Non-pigmented ciliary epithelial cell (primary cell): ENCODE measurements around the gene RTEL1.
A peak's percentile ranks its signal among the peaks of the same experiment; 100 is the strongest.
"Not testable (repeated sequence)": the region's sequence is repeated elsewhere in the genome, so short reads cannot be mapped to it uniquely, and the experiment has no call there.

Source experiments
- DNase-seq: peaks from one replicate; pipeline ENCODE4 v3.0.0-alpha.2; 2010; ENCODE audit warnings: low read depth

RTEL1 gene

GRCh38 chr20:63664861-63665594 lies 6.9 kb downstream of the RTEL1 start:
- DNase-seq, result no peak

GRCh38 chr20:63665708-63666107 lies 7.6 kb downstream of the RTEL1 start:
- no peak for DNase-seq

- no peak for DNase-seq
These were observed 9.7 kb downstream of the RTEL1 start for GRCh38 chr20:63667858-63668257.

- DNase-seq, result no peak
These were observed 10.2 kb downstream of the RTEL1 start for GRCh38 chr20:63668351-63668750.

GRCh38 chr20:63671695-63672094 lies 13.6 kb downstream of the RTEL1 start:
- not testable (repeated sequence) for DNase-seq

- DNase-seq, result no peak
These were observed 14.6 kb downstream of the RTEL1 start for GRCh38 chr20:63672666-63673065.

GRCh38 chr20:63673951-63674350 lies 15.8 kb downstream of the RTEL1 start:
- no peak for DNase-seq

GRCh38 chr20:63675681-63676368 lies 17.7 kb downstream of the RTEL1 start:
- no peak for DNase-seq

- DNase-seq, result no peak
These were observed 20.0 kb downstream of the RTEL1 start for GRCh38 chr20:63678071-63678470.

- no peak for DNase-seq
These were observed 20.8 kb downstream of the RTEL1 start for GRCh38 chr20:63678667-63679465.

- no peak for DNase-seq
These were observed 21.7 kb downstream of the RTEL1 start for GRCh38 chr20:63679799-63680305.

GRCh38 chr20:63680427-63680826 lies 22.3 kb downstream of the RTEL1 start:
- DNase-seq, result no peak

GRCh38 chr20:63680857-63681608 lies 22.9 kb downstream of the RTEL1 start:
- no peak for DNase-seq

- no peak for DNase-seq
These were observed 23.6 kb downstream of the RTEL1 start for GRCh38 chr20:63681609-63682142.

GRCh38 chr20:63682384-63683139 lies 24.4 kb downstream of the RTEL1 start:
- DNase-seq, result peak; percentile 95

GRCh38 chr20:63685269-63686026 lies 27.3 kb downstream of the RTEL1 start:
- DNase-seq, result no peak

GRCh38 chr20:63686094-63686491 lies 28.0 kb downstream of the RTEL1 start:
- DNase-seq, result no peak

GRCh38 chr20:63686492-63687321 lies 28.6 kb downstream of the RTEL1 start:
- DNase-seq, result no peak
